Fibroblast of gingiva (primary cell): ENCODE results near the gene FGD2.

Experiments
- DNase-seq: peaks from one replicate; pipeline ENCODE4 v3.0.0-alpha.2; 2011; ENCODE audit warnings: low read depth

The FGD2 gene

GRCh38 chr6:37018198-37019064 lies 13.0 kb downstream of the FGD2 start:
- peak; percentile 81 for DNase-seq

DNA sequence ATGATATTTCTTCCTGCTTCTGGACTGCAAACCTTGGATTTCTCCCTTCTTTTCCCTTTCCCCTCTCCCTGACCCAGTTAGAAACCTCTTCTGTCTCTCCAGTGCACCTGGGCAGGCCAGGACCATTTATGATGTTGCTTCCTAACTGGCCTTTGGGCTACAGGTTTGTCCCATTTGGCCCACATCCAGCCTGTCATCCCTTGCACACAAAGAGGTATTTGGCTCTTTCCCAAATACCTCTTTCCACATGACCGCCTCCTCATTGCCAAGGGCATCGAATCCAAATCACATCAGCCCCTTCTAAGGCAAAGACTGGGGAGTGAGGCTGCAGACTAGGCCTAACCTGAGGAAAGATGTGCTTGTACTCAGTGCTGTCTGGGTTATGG lies 13.6 kb downstream of the FGD2 start:
- no peak for DNase-seq

DNA sequence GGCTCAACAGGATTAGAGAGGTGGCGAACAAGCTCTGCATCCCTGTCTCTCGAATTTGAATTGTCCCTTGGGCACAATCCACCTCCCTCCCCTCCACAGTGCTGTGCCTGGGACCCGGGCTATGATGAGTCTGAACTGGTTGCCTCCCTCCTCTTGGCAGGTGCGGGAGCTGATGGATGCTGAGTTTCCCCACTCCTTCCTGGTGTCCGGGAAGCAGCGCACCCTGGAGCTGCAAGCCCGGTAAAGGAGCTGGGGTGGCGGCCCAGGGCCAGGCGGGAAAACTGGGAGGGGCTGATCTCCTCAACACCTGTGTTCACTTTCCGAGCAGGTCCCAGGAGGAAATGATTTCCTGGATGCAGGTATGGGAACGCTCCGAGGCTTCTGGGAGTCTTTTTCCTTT lies 14.9 kb downstream of the FGD2 start:
- DNase-seq: no peak

DNA sequence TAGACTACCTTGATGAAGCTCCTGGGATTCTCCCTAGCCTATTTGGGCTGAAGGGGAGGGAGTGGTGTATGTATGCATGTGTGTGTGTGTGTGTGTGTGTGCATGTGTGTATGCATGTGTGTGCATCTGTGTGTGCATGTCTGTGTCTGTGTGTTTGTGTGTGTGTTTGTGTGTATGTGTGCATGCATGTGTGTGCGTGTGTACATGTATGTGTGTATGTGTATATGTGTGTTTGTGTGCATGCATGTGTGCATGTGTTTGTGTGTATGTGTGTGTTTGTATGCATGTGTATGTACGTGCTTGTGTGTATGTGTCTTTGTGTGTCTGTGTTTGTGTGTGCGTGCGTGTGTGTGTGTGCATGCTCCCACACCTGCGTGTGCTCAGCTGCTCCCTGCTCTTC lies 15.4 kb downstream of the FGD2 start:
- no peak for DNase-seq

DNA sequence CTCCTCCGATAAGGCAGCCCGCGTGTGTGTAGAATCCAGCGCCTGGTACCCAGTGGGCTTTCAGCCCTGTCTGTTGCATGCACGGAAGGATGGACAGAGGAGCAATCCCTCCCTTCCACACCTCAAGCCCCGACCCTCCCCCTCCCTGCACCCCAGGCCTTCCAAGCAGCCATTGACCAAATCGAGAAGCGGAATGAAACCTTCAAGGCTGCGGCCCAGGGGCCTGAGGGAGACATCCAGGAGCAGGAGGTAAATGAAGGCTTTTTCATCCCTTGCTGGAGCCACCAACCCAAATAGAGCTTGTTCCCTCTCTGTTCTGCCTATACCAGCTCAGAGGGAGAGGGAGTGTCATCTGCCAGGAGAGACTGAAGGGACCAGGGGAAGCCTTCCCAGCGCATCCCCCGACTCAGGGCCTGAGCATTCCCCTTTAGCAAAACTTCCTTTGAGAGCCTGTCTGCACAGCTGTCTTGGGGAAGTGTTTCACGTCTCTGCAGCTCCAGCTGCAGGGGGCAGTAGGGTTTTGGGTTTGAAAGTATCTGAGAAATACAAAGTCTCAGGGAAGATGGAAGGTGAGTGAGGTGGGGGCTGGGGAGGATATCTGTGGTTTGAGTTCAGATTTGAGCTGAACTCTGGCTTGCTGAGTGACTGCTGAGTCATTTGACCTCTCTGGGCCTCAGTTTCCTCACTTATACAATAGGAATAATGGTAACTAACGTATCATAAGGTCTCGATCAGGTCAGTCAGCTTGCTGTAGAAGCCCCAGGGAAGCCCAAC lies 16.1 kb downstream of the FGD2 start:
- peak; percentile 30 for DNase-seq

DNA sequence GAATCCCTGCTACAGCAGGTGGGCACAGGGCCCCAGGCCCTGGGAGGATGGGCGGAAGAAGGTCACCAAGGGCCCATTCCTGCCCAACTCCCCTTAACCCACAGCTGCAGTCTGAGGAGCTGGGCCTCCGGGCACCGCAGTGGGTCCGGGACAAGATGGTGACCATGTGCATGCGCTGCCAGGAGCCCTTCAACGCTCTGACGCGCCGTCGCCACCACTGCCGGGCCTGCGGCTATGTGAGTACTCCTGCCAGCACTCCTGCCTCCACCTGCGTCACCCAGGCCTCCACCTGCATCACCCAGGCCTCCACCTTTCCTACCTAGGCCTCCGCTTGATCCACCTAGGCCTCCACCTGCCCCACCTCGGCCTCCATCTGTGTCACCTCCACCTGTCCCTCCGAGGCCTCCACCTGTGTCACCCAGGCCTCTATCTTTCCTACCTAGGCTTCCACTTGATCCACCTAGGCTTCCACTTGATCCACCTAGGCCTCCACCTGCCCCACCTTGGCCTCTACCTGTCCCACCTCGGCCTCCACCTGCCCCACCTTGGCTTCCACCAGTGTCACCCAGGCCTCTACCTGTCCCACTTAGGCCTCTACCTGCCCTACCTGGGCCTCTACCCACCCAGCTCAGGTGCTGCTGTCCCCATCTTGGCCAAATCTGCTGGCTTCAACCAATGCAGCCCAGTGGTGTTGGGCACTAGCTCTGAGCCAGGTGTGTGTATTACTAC lies 16.8 kb downstream of the FGD2 start:
- DNase-seq: no peak

GRCh38 chr6:37024656-37025337 lies 19.3 kb downstream of the FGD2 start:
- peak; percentile 49 for DNase-seq

DNA sequence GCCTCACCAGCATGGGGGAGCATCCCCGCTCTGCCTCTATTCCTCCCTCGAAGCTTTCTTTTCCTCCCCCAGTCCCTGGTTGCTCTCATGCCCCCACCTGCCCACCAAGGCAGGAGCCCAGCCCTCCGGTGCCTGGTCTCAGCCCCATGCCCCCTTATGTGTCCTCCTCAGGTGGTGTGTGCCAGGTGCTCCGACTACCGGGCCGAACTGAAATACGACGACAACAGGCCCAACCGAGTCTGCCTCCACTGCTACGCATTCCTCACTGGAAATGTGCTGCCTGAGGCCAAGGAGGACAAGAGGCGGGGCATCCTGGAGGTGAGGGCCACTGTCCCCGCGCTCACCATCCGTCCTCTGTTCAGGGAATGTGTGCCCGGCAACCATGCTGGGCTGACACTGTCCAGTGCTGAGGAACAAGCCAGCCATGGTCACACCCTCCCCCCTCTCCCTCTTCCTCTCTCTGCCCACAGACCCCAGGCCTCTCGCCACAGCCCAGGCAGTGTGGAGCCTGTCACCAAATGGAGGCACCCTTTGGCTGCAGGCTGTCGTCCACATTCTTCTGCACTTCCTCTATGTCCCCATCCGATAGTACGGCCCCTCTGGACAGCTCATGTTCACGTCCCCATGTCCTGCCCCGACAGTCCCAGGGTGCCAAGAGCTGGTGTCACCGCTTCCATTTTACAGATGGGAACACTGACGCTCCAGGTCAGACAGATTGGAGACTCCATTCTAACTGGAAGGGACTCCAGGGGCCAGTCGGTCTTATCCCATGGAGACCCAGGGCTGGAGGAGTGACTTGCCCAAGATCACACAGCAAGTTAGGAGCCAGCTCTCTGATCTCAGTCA lies 20.4 kb downstream of the FGD2 start:
- DNase-seq: no peak

- DNase-seq: no peak
Measured at GRCh38 chr6:37027036-37027720, 21.7 kb downstream of the FGD2 start.

DNA sequence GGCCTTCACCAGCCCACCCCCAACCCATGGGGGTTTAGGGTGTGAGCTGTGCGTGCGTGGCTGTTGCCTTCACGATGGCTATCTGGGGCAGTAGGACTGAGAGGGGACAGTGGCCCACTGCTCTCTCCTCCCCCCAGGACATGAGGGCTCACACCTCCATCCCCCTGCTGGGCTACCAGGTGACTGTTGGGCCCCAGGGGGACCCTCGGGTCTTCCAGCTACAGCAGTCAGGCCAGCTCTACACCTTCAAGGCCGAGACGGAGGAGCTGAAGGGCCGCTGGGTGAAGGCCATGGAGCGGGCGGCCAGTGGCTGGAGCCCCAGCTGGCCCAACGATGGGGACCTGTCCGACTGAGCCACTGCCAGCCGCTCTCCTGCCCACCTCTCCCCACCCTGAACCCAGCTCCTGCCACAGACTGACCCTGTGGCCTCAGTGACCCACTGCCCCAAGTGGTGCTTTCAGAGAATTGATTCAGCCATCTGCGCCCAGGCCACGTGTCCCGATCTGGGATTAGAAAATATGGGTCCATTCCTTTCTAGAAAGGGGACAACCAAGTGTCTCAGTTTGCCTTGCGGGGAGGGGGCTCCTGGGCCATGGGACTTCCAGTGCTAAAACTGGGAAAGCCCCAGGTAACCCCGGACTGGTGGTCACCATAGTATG lies 22.5 kb downstream of the FGD2 start:
- DNase-seq: no peak

DNA sequence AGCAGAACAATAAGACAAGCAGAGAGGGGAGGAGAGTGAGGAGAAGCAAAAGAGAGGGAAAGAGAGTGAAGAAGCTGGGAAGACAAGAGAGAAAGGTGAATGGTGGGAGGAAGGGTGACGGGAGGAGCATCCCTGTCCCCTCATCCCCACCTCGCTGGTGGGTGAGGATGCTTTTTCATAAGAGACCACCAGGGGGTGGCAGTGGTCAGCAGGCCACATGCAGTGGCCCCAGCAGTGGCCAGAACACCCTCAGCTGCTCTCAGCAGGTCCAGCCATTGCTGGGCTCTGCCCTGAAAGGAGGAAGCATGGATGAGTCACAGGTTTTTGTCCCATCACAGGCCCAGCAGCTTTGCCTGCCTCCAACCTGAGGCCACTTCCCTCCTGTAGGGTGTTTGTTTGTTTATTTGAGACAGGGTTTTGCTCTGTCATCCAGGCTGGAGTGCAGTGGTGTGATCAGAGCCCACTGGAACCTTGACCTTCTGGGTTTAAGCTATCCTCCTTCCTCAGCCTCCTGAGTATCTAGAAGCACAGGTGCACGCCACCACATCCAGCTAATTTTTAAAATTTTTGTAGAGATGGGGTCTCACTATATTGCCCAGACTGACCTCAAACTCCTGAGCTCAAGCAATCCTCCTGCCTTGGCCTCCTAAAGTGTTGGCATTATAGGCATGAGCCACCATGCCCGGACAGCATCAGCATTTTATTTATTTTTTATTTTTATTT lies 24.0 kb downstream of the FGD2 start:
- DNase-seq: peak; percentile 65

DNA sequence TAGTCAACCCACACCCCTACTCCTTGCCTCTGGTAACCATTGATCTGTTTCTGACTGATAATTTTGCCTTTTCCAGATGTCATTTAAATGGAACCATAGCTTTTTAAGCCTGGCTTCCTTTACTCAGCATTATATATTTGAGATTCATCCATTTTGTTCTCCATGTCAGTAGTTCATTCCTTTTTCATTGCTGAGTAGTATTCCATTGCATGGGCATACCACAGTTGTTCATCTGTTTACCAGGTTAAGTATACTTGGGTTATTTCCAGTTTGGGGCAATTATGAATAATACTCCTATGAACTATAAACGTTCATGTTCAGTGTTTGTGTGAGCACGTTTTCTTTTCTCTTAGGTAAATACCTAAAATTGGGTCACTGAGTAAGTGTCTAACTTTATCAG lies 25.1 kb downstream of the FGD2 start:
- DNase-seq: no peak

DNA sequence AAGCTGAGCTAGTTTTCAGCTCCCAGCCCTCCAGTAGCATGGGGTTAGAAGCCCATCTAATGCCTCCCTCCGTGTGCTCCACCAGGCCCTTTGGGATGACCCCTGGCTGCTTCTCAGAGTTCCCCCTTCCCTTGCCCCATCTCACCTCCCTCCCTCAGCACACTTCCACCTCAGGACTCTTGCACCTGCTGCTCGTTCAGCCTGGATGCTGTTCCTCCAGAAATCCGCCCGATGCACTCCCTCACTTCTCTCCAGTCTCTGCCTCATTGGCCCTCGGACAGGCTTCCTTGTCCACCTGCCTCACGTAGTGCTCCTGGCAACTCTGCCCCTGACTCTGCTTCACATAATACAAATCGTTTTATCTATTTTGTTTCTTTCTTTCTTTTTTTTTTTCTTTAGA lies 26.8 kb downstream of the FGD2 start:
- no peak for DNase-seq

- no peak for DNase-seq
Measured at GRCh38 chr6:37033255-37033654, 27.8 kb downstream of the FGD2 start.

DNA sequence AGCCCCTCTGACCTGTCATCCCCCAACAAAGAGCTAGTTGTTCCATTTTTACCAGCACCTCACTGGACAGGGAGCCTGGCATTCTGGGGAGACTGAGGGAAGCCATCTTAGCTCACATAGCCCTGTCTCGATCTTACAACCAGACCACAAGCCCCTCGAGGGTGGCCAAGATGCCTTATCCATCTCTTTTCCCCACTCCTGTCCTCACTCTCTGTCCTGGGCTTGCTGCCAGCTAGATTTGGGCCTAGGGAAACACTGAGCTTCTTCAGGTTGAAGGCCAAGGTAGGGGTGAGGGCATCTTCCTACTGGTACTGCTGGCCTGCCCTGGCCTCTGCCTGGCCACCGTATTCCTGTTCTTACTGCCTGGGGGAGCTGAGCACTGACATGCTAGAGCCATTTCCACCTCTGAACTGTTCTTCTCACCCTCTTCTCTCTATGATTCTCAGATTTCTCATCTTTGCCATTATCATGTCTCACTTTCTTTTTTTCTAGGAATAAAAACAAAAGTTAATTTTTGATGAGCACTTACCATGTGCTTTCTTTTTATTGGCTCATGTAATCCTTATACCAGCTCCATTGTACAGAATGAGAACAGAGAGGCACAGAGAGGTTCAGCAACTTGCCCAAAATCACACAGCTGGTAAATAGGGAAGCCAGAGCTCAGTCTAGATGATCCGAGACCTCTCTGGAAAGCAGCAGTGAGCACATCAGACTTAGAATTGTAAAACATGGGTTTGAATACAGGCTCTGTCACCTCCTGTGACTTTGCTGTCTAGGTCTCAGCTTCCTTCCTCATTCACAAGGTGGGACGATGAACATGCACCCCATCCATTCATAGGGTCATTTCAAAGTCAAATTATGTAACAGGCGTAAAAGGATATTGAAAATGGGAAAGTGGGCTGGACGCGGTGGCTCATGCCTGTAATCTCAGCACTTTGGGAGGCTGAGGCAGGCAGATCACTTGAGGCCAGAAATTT lies 28.7 kb downstream of the FGD2 start:
- DNase-seq: no peak

GRCh38 chr6:37036146-37036545 lies 30.7 kb downstream of the FGD2 start:
- no peak for DNase-seq

DNA sequence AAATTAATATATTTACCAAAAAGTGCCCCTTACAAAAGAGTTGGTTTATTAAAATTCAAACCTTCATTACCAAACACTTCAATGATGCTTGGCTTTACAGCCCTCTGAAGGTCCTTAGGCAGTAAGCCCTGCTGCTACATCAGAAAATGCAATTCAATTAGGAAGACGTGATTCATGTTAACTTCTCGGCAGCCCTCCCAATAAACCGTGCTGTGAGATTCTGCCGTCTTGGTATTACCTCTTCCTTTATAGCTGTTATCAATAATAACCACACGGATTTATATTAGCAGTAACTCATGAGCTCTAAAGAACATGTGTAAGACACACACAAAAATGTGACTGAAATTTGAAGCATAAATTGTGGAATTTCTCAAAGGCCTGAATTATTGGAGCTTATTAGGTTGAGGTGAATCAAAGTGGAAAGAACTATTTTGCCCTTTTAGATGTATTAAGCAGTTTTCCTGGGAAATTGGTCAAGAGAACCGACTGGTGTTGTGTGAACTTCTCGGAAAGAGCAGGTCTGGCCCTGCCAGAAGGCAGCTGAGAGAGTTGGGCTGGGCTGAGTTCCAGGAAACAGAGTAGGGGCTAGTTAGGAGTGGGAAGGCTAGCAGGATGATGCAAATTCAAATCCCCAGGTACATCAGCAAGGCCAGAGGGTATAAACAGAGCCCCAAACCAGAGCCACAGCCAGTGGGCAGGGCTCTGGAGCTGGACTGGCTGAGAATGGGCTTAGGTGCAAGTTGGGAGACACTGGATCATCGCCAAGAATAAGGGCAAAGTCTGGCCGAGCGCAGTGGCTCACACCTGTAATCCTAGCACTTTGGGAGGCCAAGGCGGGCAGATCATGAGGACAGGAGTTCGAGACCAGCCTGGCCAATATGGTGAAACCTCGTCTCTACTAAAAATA lies 33.1 kb downstream of the FGD2 start:
- peak; percentile 30 for DNase-seq
